Measurements from ENCODE around the gene RNASE9. TPM values are rescaled to one million over a fixed set of nuclear protein-coding genes. Genes with fewer than 3 reads are reported as not detected.

RNASE9 gene
- total and polyA plus RNA-seq, 2 donors (not counting 1 experiment from before 2014, with no cell fraction given), result not detected

- no peak overlapping the region for H3K27ac ChIP-seq (ENCODE audit: insufficient read depth, low read length)
- no peaks in the 10 kb centered on the region for H3K79me2 ChIP-seq (ENCODE audit: control insufficient read depth, insufficient read depth, low read length)
- no peaks in the 10 kb centered on the region for H4K20me1 ChIP-seq (ENCODE audit: control insufficient read depth, extremely low read depth, insufficient read depth, low read length)
- TF ChIP-seq EZH2 (IDR thresholded peaks at IDR 0.05; ENCODE audit: low read length, missing control alignments) (no peak), CTCF (conservative IDR thresholded peaks at IDR 0.05 in 1 of 2, IDR thresholded peaks at IDR 0.05 in 1 of 2; ENCODE audit: low read depth in 1 of 2, low read length in 2 of 2) (no peak)
- no peak overlapping the region for H3K4me3 ChIP-seq (replicated peaks in 1 of 4; ENCODE audit: control extremely low read depth in 1 of 4, insufficient read depth in 1 of 4, low read depth in 3 of 4, low read length in 4 of 4)
- H3K4me1 ChIP-seq (ENCODE audit: control insufficient read depth, extremely low read depth, insufficient read depth, low read length), result no peaks in the 10 kb centered on the region
- H2AFZ ChIP-seq (ENCODE audit: low read length), result no peak overlapping the region
- no peaks in the 10 kb centered on the region for H3K9me3 ChIP-seq (ENCODE audit: control insufficient read depth, insufficient read depth, low read depth, low read length)
- peaks cover 2% of the 10 kb centered on the region for H3K27me3 ChIP-seq (ENCODE audit: control insufficient read depth, insufficient read depth, low read length)
- DNase-seq (ENCODE audit: low read depth in 2 of 2), result no peak
- H3K4me2 ChIP-seq (ENCODE audit: extremely low read depth, insufficient read depth, low read length), result no peak overlapping the region
- H3K9ac ChIP-seq (ENCODE audit: insufficient read depth, low read length), result no peak overlapping the region
- no peaks in the 10 kb centered on the region for H3K36me3 ChIP-seq (ENCODE audit: control insufficient read depth, insufficient read depth, low read length)
Measured at GRCh38 chr14:20548414-20549158, 12.3 kb downstream of the RNASE9 start.

GRCh38 chr14:20546877-20547276, 14.0 kb downstream of the RNASE9 start:
- TF ChIP-seq EZH2 (IDR thresholded peaks at IDR 0.05; ENCODE audit: low read length, missing control alignments) (no peak), CTCF (conservative IDR thresholded peaks at IDR 0.05 in 1 of 2, IDR thresholded peaks at IDR 0.05 in 1 of 2; ENCODE audit: low read depth in 1 of 2, low read length in 2 of 2) (no peak)
- H3K4me1 ChIP-seq (ENCODE audit: control insufficient read depth, extremely low read depth, insufficient read depth, low read length), result no peaks in the 10 kb centered on the region
- H4K20me1 ChIP-seq (ENCODE audit: control insufficient read depth, extremely low read depth, insufficient read depth, low read length), result no peaks in the 10 kb centered on the region
- no peaks in the 10 kb centered on the region for H3K9me3 ChIP-seq (ENCODE audit: control insufficient read depth, insufficient read depth, low read depth, low read length)
- peaks cover 2% of the 10 kb centered on the region for H3K27me3 ChIP-seq (ENCODE audit: control insufficient read depth, insufficient read depth, low read length)
- H3K79me2 ChIP-seq (ENCODE audit: control insufficient read depth, insufficient read depth, low read length), result no peaks in the 10 kb centered on the region
- H3K9ac ChIP-seq (ENCODE audit: insufficient read depth, low read length), result no peak overlapping the region
- no peaks in the 10 kb centered on the region for H3K36me3 ChIP-seq (ENCODE audit: control insufficient read depth, insufficient read depth, low read length)
- H2AFZ ChIP-seq (ENCODE audit: low read length), result no peak overlapping the region
- no peak for DNase-seq (ENCODE audit: low read depth in 2 of 2)
- no peak overlapping the region for H3K4me2 ChIP-seq (ENCODE audit: extremely low read depth, insufficient read depth, low read length)
- no peak overlapping the region for H3K4me3 ChIP-seq (replicated peaks in 1 of 4; ENCODE audit: control extremely low read depth in 1 of 4, insufficient read depth in 1 of 4, low read depth in 3 of 4, low read length in 4 of 4)
- no peak overlapping the region for H3K27ac ChIP-seq (ENCODE audit: insufficient read depth, low read length)

GRCh38 chr14:20539906-20540305, 20.9 kb downstream of the RNASE9 start:
- H3K4me3 ChIP-seq (replicated peaks in 1 of 4; ENCODE audit: control extremely low read depth in 1 of 4, insufficient read depth in 1 of 4, low read depth in 3 of 4, low read length in 4 of 4), result no peak overlapping the region
- no peaks in the 10 kb centered on the region for H4K20me1 ChIP-seq (ENCODE audit: control insufficient read depth, extremely low read depth, insufficient read depth, low read length)
- no peak for DNase-seq (ENCODE audit: low read depth in 2 of 2)
- no peak overlapping the region for H3K4me2 ChIP-seq (ENCODE audit: extremely low read depth, insufficient read depth, low read length)
- no peaks in the 10 kb centered on the region for H3K27me3 ChIP-seq (ENCODE audit: control insufficient read depth, insufficient read depth, low read length)
- H3K4me1 ChIP-seq (ENCODE audit: control insufficient read depth, extremely low read depth, insufficient read depth, low read length), result no peaks in the 10 kb centered on the region
- H3K9ac ChIP-seq (ENCODE audit: insufficient read depth, low read length), result no peak overlapping the region
- H3K79me2 ChIP-seq (ENCODE audit: control insufficient read depth, insufficient read depth, low read length), result no peaks in the 10 kb centered on the region
- H2AFZ ChIP-seq (ENCODE audit: low read length), result no peak overlapping the region
- TF ChIP-seq EZH2 (IDR thresholded peaks at IDR 0.05; ENCODE audit: low read length, missing control alignments) (no peak), CTCF (conservative IDR thresholded peaks at IDR 0.05 in 1 of 2, IDR thresholded peaks at IDR 0.05 in 1 of 2; ENCODE audit: low read depth in 1 of 2, low read length in 2 of 2) (no peak)
- H3K9me3 ChIP-seq (ENCODE audit: control insufficient read depth, insufficient read depth, low read depth, low read length), result no peaks in the 10 kb centered on the region
- H3K27ac ChIP-seq (ENCODE audit: insufficient read depth, low read length), result no peak overlapping the region
- H3K36me3 ChIP-seq (ENCODE audit: control insufficient read depth, insufficient read depth, low read length), result no peaks in the 10 kb centered on the region

Measured in fibroblast of lung (primary cell).